ENCODE data around the gene RAB15.

GRCh38 chr14:64958201-64958600 is 13.9 kb downstream of the RAB15 start:
- TF ChIP-seq, protein P1, sequence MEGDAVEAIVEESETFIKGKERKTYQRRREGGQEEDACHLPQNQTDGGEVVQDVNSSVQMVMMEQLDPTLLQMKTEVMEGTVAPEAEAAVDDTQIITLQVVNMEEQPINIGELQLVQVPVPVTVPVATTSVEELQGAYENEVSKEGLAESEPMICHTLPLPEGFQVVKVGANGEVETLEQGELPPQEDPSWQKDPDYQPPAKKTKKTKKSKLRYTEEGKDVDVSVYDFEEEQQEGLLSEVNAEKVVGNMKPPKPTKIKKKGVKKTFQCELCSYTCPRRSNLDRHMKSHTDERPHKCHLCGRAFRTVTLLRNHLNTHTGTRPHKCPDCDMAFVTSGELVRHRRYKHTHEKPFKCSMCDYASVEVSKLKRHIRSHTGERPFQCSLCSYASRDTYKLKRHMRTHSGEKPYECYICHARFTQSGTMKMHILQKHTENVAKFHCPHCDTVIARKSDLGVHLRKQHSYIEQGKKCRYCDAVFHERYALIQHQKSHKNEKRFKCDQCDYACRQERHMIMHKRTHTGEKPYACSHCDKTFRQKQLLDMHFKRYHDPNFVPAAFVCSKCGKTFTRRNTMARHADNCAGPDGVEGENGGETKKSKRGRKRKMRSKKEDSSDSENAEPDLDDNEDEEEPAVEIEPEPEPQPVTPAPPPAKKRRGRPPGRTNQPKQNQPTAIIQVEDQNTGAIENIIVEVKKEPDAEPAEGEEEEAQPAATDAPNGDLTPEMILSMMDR (IDR thresholded peaks at IDR 0.05; ENCODE audit: extremely low read depth in 1 of 2, insufficient read depth in 1 of 2, low read depth in 1 of 2, low read length in 2 of 2), result no peak
- no peak for TF ChIP-seq MYC (IDR thresholded peaks at IDR 0.05; ENCODE audit: low read depth, low read length)
- no peak for TF ChIP-seq POLR2AphosphoS5 (IDR thresholded peaks at IDR 0.05; ENCODE audit: insufficient read depth, low read depth, low read length)
- no peak for TF ChIP-seq POLR2A (IDR thresholded peaks at IDR 0.05; ENCODE audit: low read depth, low read length)
- TF ChIP-seq JUN (IDR thresholded peaks at IDR 0.05; ENCODE audit: borderline replicate concordance, insufficient read depth, insufficient read length, low read depth), result no peak
- TF ChIP-seq EZH2 (IDR thresholded peaks at IDR 0.05; ENCODE audit: borderline replicate concordance, low read depth, low read length, severe bottlenecking), result no peak
- TF ChIP-seq, protein P2, sequence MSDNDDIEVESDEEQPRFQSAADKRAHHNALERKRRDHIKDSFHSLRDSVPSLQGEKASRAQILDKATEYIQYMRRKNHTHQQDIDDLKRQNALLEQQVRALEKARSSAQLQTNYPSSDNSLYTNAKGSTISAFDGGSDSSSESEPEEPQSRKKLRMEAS (IDR thresholded peaks at IDR 0.05; ENCODE audit: insufficient read depth, insufficient read length), result no peak
- TF ChIP-seq GATA2 (IDR thresholded peaks at IDR 0.05; ENCODE audit: insufficient read depth, insufficient read length, low read depth, low read length), result no peak
- no peak for TF ChIP-seq FOS (IDR thresholded peaks at IDR 0.05; ENCODE audit: borderline replicate concordance, insufficient read depth, low read length)

All from endothelial cell of umbilical vein (primary cell).